HG03108 (cell line): ENCODE data around the gene TYW5.
"Not testable (repeated sequence)": the region's sequence is repeated elsewhere in the genome, so short reads cannot be mapped to it uniquely, and the experiment has no call there.

Experiments used
- ATAC-seq: cut with Tn5 transposase; IDR thresholded peaks from one replicate; pipeline ENCODE4 v1.9.1; 2021; ENCODE audit warnings: moderate library complexity; ENCODE audit not compliant: unreplicated experiment

The TYW5 gene

GRCh38 chr2:199923924-199924323 lies 31.4 kb downstream of the TYW5 start:
- ATAC-seq: no peak

GRCh38 chr2:199922856-199923255 lies 32.4 kb downstream of the TYW5 start:
- no peak for ATAC-seq

DNA sequence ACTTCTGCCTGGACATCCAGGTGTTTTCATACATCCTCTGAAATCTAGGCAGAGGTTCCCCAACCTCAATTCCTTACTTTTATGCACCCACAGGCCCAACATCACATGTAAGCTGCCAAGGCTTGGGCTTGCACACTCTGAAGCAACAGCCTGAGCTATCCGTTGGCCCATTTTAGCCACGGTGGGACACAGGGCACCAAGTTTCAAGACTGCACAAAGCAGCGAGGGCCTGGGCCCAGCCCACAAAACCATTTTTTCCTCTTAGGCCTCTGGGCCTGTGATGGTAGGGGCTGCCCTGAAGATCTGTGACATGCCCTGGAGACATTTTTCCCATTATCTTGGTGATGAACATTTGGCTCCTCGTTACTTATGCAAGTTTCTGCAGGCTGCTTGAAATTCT lies 38.3 kb downstream of the TYW5 start:
- no peak for ATAC-seq

- ATAC-seq: no peak
These were observed 40.8 kb downstream of the TYW5 start for GRCh38 chr2:199914372-199914958.

DNA sequence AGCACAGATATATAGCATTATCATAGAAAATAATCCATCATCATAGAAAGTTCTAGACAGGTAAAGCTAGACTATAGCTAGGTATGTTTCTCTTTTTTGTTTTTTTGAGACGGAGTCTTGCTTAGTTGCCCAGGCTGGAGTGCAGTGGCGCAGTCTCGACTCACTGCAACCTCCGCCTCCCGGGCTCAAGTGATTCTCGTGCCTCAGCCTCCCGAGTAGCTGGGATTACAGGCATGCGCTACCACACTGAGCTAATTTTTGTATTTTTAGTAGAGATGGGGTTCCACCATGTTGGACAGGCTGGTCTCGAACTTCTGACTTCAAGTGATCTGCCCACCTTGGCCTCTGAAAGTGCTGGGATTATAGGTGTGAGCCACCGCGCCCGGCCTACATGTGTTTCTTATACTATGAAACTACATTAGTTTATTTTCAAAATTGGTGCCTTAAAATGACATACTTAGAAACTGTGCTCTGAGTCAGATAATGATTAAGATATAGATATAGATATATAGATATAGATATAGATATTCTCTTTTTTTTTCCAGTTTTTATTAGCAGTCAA lies 42.7 kb downstream of the TYW5 start:
- ATAC-seq: not testable (repeated sequence)

- no peak for ATAC-seq
These were observed 43.5 kb downstream of the TYW5 start for GRCh38 chr2:199911877-199912161.

DNA sequence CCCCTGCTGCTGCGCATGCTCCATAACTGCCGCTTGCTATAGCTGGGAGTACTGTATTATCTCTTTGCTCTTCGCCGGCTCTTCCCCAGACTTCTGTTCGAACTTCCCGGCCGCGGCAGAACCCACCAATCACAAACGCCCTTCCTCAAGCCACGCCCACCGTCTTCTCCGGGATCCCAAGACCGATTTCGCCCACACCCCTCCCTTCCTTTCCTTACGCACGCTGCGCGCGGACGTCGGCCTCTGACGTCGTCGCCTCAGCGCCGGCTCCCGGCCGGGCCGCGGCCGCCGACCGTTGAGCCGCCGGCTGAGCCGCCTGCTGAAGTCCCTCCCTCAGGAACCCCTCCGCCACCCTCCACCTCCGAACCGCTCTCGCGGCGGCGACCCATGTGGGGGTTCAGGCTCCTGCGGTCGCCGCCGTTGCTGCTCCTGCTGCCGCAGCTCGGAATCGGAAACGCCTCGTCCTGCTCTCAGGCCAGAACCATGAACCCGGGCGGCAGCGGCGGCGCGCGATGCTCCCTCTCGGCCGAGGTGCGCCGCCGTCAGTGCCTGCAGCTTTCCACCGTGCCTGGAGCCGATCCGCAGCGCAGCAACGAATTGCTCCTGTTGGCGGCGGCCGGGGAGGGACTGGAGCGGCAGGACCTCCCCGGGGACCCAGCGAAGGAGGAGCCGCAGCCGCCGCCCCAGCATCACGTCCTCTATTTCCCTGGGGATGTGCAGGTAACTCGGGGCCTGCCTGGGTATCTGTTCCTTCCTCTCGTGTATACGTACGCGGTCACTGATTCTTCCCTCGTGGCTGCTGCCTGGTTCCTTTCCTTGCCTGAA lies 44.0 kb downstream of the TYW5 start, which contains the start of gene C2orf69:
Gene C2orf69, plus strand, starts transcription at position 242 of the 825 bp plus-strand sequence. Its CDS starts 146 bp downstream, at position 388.
- peak; percentile 83 for ATAC-seq

DNA sequence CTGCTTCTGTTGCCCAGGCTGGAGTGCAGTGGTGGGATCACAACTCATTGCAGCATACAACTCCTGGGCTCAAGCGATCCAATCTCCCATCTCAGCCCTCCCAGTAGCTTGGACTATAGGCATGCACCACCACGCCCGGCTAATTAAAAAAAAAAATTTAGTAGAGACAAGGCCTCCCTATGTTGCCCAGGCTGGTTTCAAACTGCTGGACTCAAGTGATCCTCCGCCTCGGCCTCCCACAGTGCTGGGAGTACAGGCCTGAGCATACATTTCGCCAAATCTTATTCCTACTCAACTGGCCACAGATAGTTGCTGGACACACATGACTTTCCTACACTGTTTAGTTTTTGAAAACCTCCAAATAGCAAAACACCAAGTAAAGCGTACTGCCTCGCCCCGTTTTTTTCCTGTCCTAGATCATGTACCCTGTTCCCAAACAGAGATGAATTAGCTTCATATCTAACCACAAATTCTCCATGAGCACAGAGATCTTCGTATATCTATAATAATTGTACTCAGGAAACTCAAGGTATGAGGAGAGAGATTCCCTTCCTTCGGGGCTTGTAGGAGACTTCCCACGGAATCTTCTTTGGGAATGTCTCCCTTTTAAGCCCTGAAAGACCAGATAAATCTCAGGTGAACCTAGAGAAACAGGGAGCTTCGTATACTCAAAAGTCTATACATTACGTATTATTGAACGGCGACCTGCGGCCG lies 44.8 kb downstream of the TYW5 start:
- no peak for ATAC-seq

GRCh38 chr2:199907008-199907714 lies 48.1 kb downstream of the TYW5 start:
- no peak for ATAC-seq

GRCh38 chr2:199903111-199903510 lies 52.2 kb downstream of the TYW5 start:
- ATAC-seq: no peak

DNA sequence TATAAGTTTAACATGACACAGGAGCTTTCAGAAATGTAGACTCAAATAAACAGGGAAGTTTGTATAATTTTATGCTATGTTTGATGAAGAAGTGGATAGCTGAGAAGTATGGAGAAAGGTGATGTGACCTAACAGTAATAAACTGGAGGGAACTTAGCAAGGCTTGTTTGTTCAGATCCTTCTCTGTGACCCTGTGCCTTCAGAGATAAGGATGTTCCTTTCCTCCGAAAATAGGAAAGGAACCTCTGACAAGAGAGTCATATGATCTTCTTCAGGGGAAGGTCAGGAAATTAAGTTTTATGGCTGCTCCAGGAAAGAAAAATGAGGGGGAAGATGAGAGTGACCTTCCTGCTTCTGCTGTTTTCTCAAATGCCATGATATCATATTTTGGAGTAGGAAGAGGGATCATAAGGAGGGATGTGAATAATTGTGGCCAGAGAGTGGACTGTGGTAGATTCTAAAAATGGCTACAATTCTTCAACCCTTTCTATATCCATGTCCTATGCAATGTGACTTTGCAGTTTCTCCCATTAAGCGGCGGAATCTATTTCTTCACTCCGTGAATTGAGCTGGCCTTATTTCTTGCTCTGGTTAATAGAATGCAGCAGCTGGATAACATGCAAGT lies 52.7 kb downstream of the TYW5 start:
- ATAC-seq: no peak

GRCh38 chr2:199901942-199902341 lies 53.3 kb downstream of the TYW5 start:
- no peak for ATAC-seq

DNA sequence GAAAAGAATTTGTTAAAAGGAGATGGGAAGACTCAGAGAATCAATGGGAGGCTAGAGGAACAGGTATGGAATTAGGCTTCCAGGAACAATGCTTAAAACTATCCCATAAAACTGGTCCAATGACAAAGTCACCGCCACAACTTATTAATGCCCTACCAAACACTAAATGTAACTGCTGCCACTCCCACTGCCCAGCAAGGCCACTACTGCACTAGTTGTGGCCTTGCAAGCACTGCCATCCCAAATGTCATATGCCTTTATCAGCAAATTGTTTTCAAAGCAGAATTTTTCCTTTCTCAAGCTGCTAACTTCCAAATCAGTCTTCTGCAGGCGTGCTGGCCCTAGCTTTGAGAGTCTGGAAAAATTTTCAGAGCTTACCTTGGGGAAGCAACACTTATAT lies 58.7 kb downstream of the TYW5 start:
- ATAC-seq: no peak

GRCh38 chr2:199895406-199895805 lies 59.9 kb downstream of the TYW5 start:
- no peak for ATAC-seq

DNA sequence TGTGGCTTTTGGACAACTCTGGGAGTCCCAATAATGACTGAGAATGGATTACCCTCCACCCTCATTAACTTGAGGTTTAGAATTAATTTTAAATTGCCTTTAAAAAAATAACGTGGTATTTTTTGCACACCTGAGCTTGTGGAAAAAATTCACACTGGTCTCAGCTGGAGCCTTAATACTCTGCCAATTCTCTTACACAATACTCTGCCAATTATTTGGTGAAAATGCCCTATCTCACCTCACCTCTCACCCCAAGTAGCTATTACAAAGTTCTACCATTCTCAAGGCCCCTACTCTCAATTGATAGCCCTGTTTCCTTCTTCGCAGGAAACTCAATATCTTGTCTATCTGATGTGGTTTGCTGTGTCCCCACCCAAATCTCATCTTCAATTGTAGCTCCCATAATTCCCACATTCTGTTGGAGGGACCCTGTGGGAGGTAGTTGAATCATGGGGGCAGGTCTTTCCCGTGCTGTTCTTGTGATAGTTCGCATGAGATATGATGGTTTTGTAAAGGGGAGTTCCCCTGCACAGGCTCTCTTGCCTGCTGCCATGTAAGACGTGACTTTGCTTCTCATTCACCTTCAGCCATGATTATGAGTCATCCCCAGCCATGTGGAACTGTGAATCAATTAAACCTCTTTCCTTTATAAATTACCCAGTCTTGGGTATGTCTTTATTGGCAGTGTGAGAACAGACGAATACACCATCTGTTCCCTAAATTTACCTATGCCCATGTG lies 71.6 kb downstream of the TYW5 start:
- no peak for ATAC-seq

DNA sequence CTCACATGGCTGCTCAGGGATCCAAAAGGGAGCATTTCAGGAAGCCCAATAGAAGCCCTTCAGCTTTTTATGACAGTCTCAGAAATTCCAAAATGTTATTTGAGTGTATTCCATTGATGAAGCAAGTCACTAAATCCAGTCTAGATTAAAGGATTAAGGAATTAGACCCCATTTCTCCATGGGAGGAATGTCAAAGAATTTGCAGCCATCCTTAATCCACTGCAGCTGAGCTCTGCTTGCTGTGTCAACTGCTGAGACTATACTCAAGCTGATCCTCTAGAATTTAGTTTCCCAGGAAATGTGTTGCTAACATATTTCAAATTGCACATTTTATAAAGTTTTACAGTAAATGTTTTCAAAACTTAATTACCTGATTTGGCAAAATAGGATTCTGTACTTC lies 72.6 kb downstream of the TYW5 start:
- ATAC-seq: no peak
